K562 (cell line): ENCODE results near the gene GIT2. TPM values are rescaled to one million over a fixed set of nuclear protein-coding genes. Genes with fewer than 3 reads are reported as not detected.

Source experiments
- ATAC-seq: fragments of 200-7000 bp; cut with Tn5 transposase; 3 replicates; pipeline ENCODE4 v1.9.1; 2020; ENCODE audit warnings: moderate library complexity
- BruUV-seq: library from RNA; stranded (reverse); fragments of 400-500 nt; replicated peaks from 2 replicates; lab custom pipeline; 2021; lab: Mats Ljungman, UMichigan
- CTCF ChIA-PET: fragments of 300-600 bp; formaldehyde crosslinking; extraction: SDS; loops from one replicate; lab custom pipeline; 2021; ENCODE audit warnings: low intra/inter-chr PET ratio; lab: Yijun Ruan, JAX
- POLR2A ChIA-PET: fragments of 300-600, 350-650 bp; sonication (Branson Sonifier 250); formaldehyde crosslinking; extraction: SDS; loops from one replicate; lab custom pipeline; 2021; ENCODE audit warnings: antibody characterized with exemption, inconsistent platforms; lab: Yijun Ruan, JAX
- DNase-seq, 4 experiments: peaks; one replicate each; pipeline versions ENCODE4 v3.0.0 to v3.0.0-alpha.2; 2011 to 2018; ENCODE audit warnings: low spot score in 3 of 4, mixed read lengths in 3 of 4; ENCODE audit errors: extremely low read depth in 1 of 4
- FAIRE-seq: peaks from 2 replicates; lab custom pipeline; 2011; peaks lifted over from hg19 to GRCh38; lab: Jason Lieb, UNC
- H2AFZ ChIP-seq: 2 replicates; pipeline ENCODE4 v1.6.0; 2011; ENCODE audit warnings: low read depth, low read length, control low read depth, inconsistent platforms
- H3K27ac ChIP-seq: fragments of 200-600 bp; 3 replicates; pipeline ENCODE4 v1.8.0; 2011; ENCODE audit warnings: low read depth, mild to moderate bottlenecking, control low read depth, inconsistent platforms, low read length, moderate library complexity, mixed read lengths; ENCODE audit errors: extremely low read depth
- H3K27me3 ChIP-seq, 2 experiments: fragments of 300-600 bp in 1 of 2; 2 replicates in 1 of 2; 3 replicates in 1 of 2; pipeline versions ENCODE4 v1.6.0 to v1.8.0; 2011; ENCODE audit warnings: inconsistent platforms in 2 of 2, low read length in 2 of 2, mild to moderate bottlenecking in 1 of 2, mixed read lengths in 1 of 2, moderate library complexity in 1 of 2; ENCODE audit not compliant: control insufficient read depth in 2 of 2, insufficient read depth in 2 of 2
- H3K36me3 ChIP-seq: fragments of 300-600 bp; 3 replicates; pipeline ENCODE4 v1.8.0; 2011; ENCODE audit warnings: mild to moderate bottlenecking, low read length, inconsistent platforms; ENCODE audit not compliant: control insufficient read depth, insufficient read depth
- H3K4me1 ChIP-seq, 2 experiments: fragments of 200-600 bp in 1 of 2; replicated peaks in 1 of 2; 2 replicates in 1 of 2; 3 replicates in 1 of 2; pipeline versions ENCODE4 v1.5.1 to v1.8.0; 2011; ENCODE audit warnings: inconsistent platforms in 2 of 2, low read length in 2 of 2, mild to moderate bottlenecking in 1 of 2, mixed read lengths in 1 of 2, moderate library complexity in 1 of 2; ENCODE audit not compliant: control insufficient read depth in 2 of 2, insufficient read depth in 2 of 2
- H3K4me2 ChIP-seq: 2 replicates; pipeline ENCODE4 v1.6.1; 2011; ENCODE audit warnings: low read length, control low read depth, inconsistent platforms, mixed read lengths; ENCODE audit not compliant: insufficient read depth
- H3K4me3 ChIP-seq: fragments of 200-600 bp; sonication (generic), shearing (Covaris generic); 2 replicates; pipeline ENCODE4 v1.5.1; 2016; ENCODE audit warnings: control low read depth, inconsistent platforms
- H3K79me2 ChIP-seq: fragments of 200-600 bp; 3 replicates; pipeline ENCODE4 v1.8.0; 2011; ENCODE audit warnings: low read length, inconsistent platforms; ENCODE audit not compliant: control insufficient read depth, insufficient read depth
- H3K9ac ChIP-seq, 2 experiments: 2 replicates each; pipeline versions ENCODE4 v1.6.0 to v1.6.1; 2011; ENCODE audit warnings: low read depth in 2 of 2, low read length in 2 of 2, control low read depth in 1 of 2, inconsistent platforms in 1 of 2, mild to moderate bottlenecking in 1 of 2, mixed read lengths in 1 of 2; ENCODE audit not compliant: insufficient read depth in 1 of 2
- H3K9me1 ChIP-seq: one replicate; pipeline ENCODE4 v1.6.0; 2011; ENCODE audit warnings: inconsistent platforms, mild to moderate bottlenecking, low read length, moderate library complexity; ENCODE audit not compliant: control insufficient read depth, insufficient read depth
- H3K9me3 ChIP-seq: replicated peaks from 2 replicates; pipeline ENCODE4 v1.5.1; 2011; ENCODE audit warnings: low read depth, low read length, inconsistent platforms; ENCODE audit not compliant: control insufficient read depth, insufficient read depth
- H4K20me1 ChIP-seq: replicated peaks from 2 replicates; pipeline ENCODE4 v1.6.1; 2011; ENCODE audit warnings: low read length, inconsistent platforms, mixed read lengths; ENCODE audit not compliant: control insufficient read depth, insufficient read depth
- CBX1 ChIP-seq: sonication (generic); IDR thresholded peaks from 2 replicates; pipeline ENCODE4 v1.6.1; 2016; ENCODE audit warnings: antibody characterized with exemption, low read depth, mild to moderate bottlenecking
- CLOCK ChIP-seq: fragments of 250-450 bp; sonication (Bioruptor Pico); IDR thresholded peaks from 2 replicates; pipeline ENCODE4 v1.4.0; 2020; ENCODE audit warnings: mild to moderate bottlenecking, moderate library complexity, borderline replicate concordance
- CREB3L1 ChIP-seq: fragments of 450-650 bp; IDR thresholded peaks from 2 replicates; pipeline ENCODE4 v1.6.1; 2014; ENCODE audit warnings: low read depth, mild to moderate bottlenecking, moderate library complexity, borderline replicate concordance
- GTF3C2 ChIP-seq: IDR thresholded peaks from 3 replicates; pipeline ENCODE4 v1.6.1; 2011; ENCODE audit warnings: borderline replicate concordance, mild to moderate bottlenecking, moderate library complexity; ENCODE audit not compliant: insufficient read length; ENCODE audit errors: extremely low read depth
- HDAC8 ChIP-seq: fragments of 450-650 bp; IDR thresholded peaks from 2 replicates; pipeline ENCODE4 v1.6.1; 2016; ENCODE audit warnings: mild to moderate bottlenecking, missing genetic modification characterization, moderate library complexity, missing compliant biosample characterization
- HDGF ChIP-seq: fragments of 450-650 bp; IDR thresholded peaks from 2 replicates; pipeline ENCODE4 v1.6.1; 2016
- MBD2 ChIP-seq: sonication (generic); IDR thresholded peaks from 2 replicates; pipeline ENCODE4 v1.6.1; 2016; ENCODE audit warnings: low read depth, borderline replicate concordance
- MTF1 ChIP-seq: fragments of 250-450 bp; sonication (Bioruptor Pico); IDR thresholded peaks from 2 replicates; pipeline ENCODE4 v1.9.0; 2021; ENCODE audit warnings: moderate library complexity, mild to moderate bottlenecking, inconsistent platforms, borderline replicate concordance
- NFIC ChIP-seq: fragments of 450-650 bp; IDR thresholded peaks from 2 replicates; pipeline ENCODE4 v1.6.1; 2017; ENCODE audit warnings: mild to moderate bottlenecking, inconsistent platforms
- NKRF ChIP-seq: fragments of 450-650 bp; IDR thresholded peaks from 2 replicates; pipeline ENCODE4 v1.6.1; 2016; ENCODE audit warnings: borderline replicate concordance
- POLR3A ChIP-seq: IDR thresholded peaks from 2 replicates; pipeline ENCODE4 v1.6.1; 2011; ENCODE audit warnings: borderline replicate concordance, mild to moderate bottlenecking, moderate library complexity; ENCODE audit not compliant: insufficient read length, insufficient read depth; ENCODE audit errors: extremely low read depth
- RBM34 ChIP-seq: fragments of 200-400 bp; formaldehyde crosslinking; IDR thresholded peaks from 2 replicates; pipeline ENCODE4 v1.6.1; 2018; ENCODE audit warnings: low read length, borderline replicate concordance; ENCODE audit not compliant: insufficient read depth
- RNF2 ChIP-seq: sonication (generic); IDR thresholded peaks from 2 replicates; pipeline ENCODE4 v1.6.1; 2016
- WGBS: fragments of 100-300 bp; shearing (Covaris generic); methylation state at CpG from one replicate; pipeline ENCODE4 v1.1.6; 2016; ENCODE audit warnings: low coverage, mixed read lengths; ENCODE audit not compliant: insufficient coverage; ENCODE audit errors: missing lambda C conversion rate; 5-methylcytosine and 5-hydroxymethylcytosine counted together
- in situ Hi-C: fragments of 300-500 bp; cut with MboI; formaldehyde crosslinking; loops from 4 replicates; pipeline ENCODE4 v1.15.0; 2018; ENCODE audit warnings: inconsistent platforms, mixed read lengths
- intact Hi-C: fragments of 100-400 bp; cut with micrococcal nuclease; formaldehyde crosslinking; loops from 2 replicates; pipeline ENCODE4 v1.14.2; 2022
- polyA plus RNA-seq, 8 experiments: library from polyadenylated mRNA; depleted of rRNA in 4 of 8; stranded (reverse) in 5 of 8; unstranded in 3 of 8; fragments of >200 nt; fragmentation: Nextera tagmentation in 2 of 8; fragmentation: Illumina TruSeq in 1 of 8; extraction: Ambion mirVana in 2 of 8; extraction: Trizol in 1 of 8; gene quantifications; 2 replicates each; pipeline versions ENCODE4 v1.2.1 to v1.2.3, GENCODE V29; 2011 to 2014; ENCODE audit warnings: inconsistent platforms in 1 of 8, missing spikeins in 1 of 8
- total RNA-seq, 7 experiments: library from RNA; depleted of rRNA in 6 of 7; stranded (reverse); fragments of >200 nt in 6 of 7; fragmentation: Illumina TruSeq in 2 of 7; extraction: Trizol in 2 of 7; gene quantifications; 2 replicates each; pipeline versions ENCODE4 v1.2.1 to v1.2.3, GENCODE V29; 2011 to 2021; ENCODE audit warnings: low replicate concordance in 1 of 7

GIT2 gene
- total and polyA plus RNA-seq, 9 of the 15 experiments (the other 6 are each of a cell fraction or from before 2014, with no cell fraction given) = 4.0 to 30.4 (median 23.5) TPM

- Histone ChIP-seq H3K4me1 (peaks cover 0 to 9% of the 10 kb centered on the region in 2 experiments; a peak in 2 of 5 replicates), H3K9me1 (no peaks in the 10 kb centered on the region), H3K79me2 (no peaks in the 10 kb centered on the region), H3K36me3 (no peaks in the 10 kb centered on the region), H3K27me3 (peaks cover 5 to 24% of the 10 kb centered on the region in 2 experiments), H3K4me2 (no peak overlapping the region), H3K9me3 (no peaks in the 10 kb centered on the region), H4K20me1 (no peaks in the 10 kb centered on the region), H3K9ac (no peak overlapping the region), H3K4me3 (no peak overlapping the region), H3K27ac (no peak overlapping the region), H2AFZ (no peak overlapping the region)
- FAIRE-seq (no peak), DNase-seq (no peak), ATAC-seq (no peak)
- POLR2A ChIA-PET = no interaction called here
- no TSS peak for BruUV-seq
- in situ Hi-C loops = no loop called here
- 3% methylated on average over 12 of the region's 13 CpGs for WGBS
- CTCF ChIA-PET = no interaction called here
- intact Hi-C loops = no loop called here
- TF ChIP-seq POLR3A (no peak), CREB3L1 (no peak), HDGF (no peak), RNF2 (no peak), CBX1 (no peak), CLOCK (CRISPR knock-in tag) (no peak), MBD2 (no peak), RBM34 (no peak), NFIC (no peak), HDAC8 (tag) (no peak), MTF1 (CRISPR knock-in tag) (no peak), NKRF (no peak), GTF3C2 (no peak)
Measured at GRCh38 chr12:109890620-109891170, 105.5 kb downstream of the GIT2 start.
